Neuronal stem cell (in vitro differentiated cells): ENCODE measurements around the gene SEMA6A.

Source experiments
- DNase-seq: peaks from one replicate; pipeline ENCODE4 v3.0.0-alpha.2; 2013; ENCODE audit warnings: low spot score
- H2AFZ ChIP-seq: one replicate; pipeline ENCODE4 v1.6.1; 2013; ENCODE audit warnings: mild to moderate bottlenecking, low read length, inconsistent platforms
- H2AK5ac ChIP-seq: 2 replicates; pipeline ENCODE4 v1.6.1; 2013; ENCODE audit warnings: low read depth, mild to moderate bottlenecking, inconsistent platforms, low read length, moderate library complexity, mixed read lengths
- H2BK120ac ChIP-seq: 2 replicates; pipeline ENCODE4 v1.6.1; 2013; ENCODE audit warnings: low read depth, mild to moderate bottlenecking, inconsistent platforms, low read length, moderate library complexity, mixed read lengths
- H2BK12ac ChIP-seq: one replicate; pipeline ENCODE4 v1.6.1; 2013; ENCODE audit warnings: low read length, inconsistent platforms
- H2BK15ac ChIP-seq: 2 replicates; pipeline ENCODE4 v1.6.1; 2013; ENCODE audit warnings: mild to moderate bottlenecking, low read length, inconsistent platforms, mixed read lengths
- H2BK5ac ChIP-seq: one replicate; pipeline ENCODE4 v1.6.1; 2013; ENCODE audit warnings: inconsistent platforms, mild to moderate bottlenecking, low read length, moderate library complexity
- H3K14ac ChIP-seq: one replicate; pipeline ENCODE4 v1.6.1; 2013; ENCODE audit warnings: low read length, inconsistent platforms
- H3K18ac ChIP-seq: 2 replicates; pipeline ENCODE4 v1.6.1; 2013; ENCODE audit warnings: low read length, inconsistent platforms
- H3K23ac ChIP-seq: 2 replicates; pipeline ENCODE4 v1.6.1; 2013; ENCODE audit warnings: low read depth, mild to moderate bottlenecking, mixed read lengths, low read length, inconsistent platforms; ENCODE audit not compliant: poor library complexity
- H3K27ac ChIP-seq: replicated peaks from 3 replicates; pipeline ENCODE4 v1.5.1; 2013; ENCODE audit warnings: low read length, inconsistent platforms
- H3K27me3 ChIP-seq, 3 experiments: 2 replicates each; pipeline ENCODE4 v1.6.1; 2013; ENCODE audit warnings: low read length in 3 of 3, mild to moderate bottlenecking in 2 of 3, inconsistent platforms in 1 of 3, low read depth in 1 of 3, mixed read lengths in 1 of 3, moderate library complexity in 1 of 3; ENCODE audit not compliant: control insufficient read depth in 3 of 3, insufficient read depth in 3 of 3
- H3K36me3 ChIP-seq, 2 donors: replicated peaks in 1 of 2; 2 replicates each; pipeline ENCODE4 v1.6.1; 2013; ENCODE audit warnings: low read length in 2 of 2; ENCODE audit not compliant: control insufficient read depth in 2 of 2, insufficient read depth in 2 of 2
- H3K4ac ChIP-seq: 2 replicates; pipeline ENCODE4 v1.6.1; 2013; ENCODE audit warnings: inconsistent platforms, mild to moderate bottlenecking, low read length, moderate library complexity
- H3K4me1 ChIP-seq, 2 donors: 1 replicate in 1 of 2; 2 replicates in 1 of 2; pipeline ENCODE4 v1.6.1; 2013; ENCODE audit warnings: low read length in 2 of 2, low read depth in 1 of 2; ENCODE audit not compliant: control insufficient read depth in 2 of 2, insufficient read depth in 1 of 2
- H3K4me2 ChIP-seq: one replicate; pipeline ENCODE4 v1.6.1; 2013; ENCODE audit warnings: mild to moderate bottlenecking, low read length, inconsistent platforms; ENCODE audit not compliant: insufficient read depth, poor library complexity, severe bottlenecking
- H3K4me3 ChIP-seq, 2 donors: 2 replicates each; pipeline ENCODE4 v1.5.1; 2013; ENCODE audit warnings: low read length in 2 of 2, mild to moderate bottlenecking in 2 of 2, inconsistent platforms in 1 of 2, moderate library complexity in 1 of 2
- H3K79me1 ChIP-seq: one replicate; pipeline ENCODE4 v1.6.1; 2013; ENCODE audit warnings: low read depth, mild to moderate bottlenecking, inconsistent platforms, low read length, moderate library complexity
- H3K9ac ChIP-seq: one replicate; pipeline ENCODE4 v1.6.1; 2013; ENCODE audit warnings: mild to moderate bottlenecking, low read depth, low read length, inconsistent platforms; ENCODE audit not compliant: poor library complexity
- H3K9me3 ChIP-seq, 2 donors: replicated peaks in 1 of 2; 2 replicates each; pipeline versions ENCODE3 to v1.6.1; 2013; ENCODE audit warnings: low read length in 2 of 2, mild to moderate bottlenecking in 2 of 2, inconsistent platforms in 1 of 2, low read depth in 1 of 2, mixed read lengths in 1 of 2, moderate library complexity in 1 of 2; ENCODE audit not compliant: control insufficient read depth in 2 of 2, insufficient read depth in 1 of 2
- H4K8ac ChIP-seq: one replicate; pipeline ENCODE4 v1.6.1; 2013; ENCODE audit warnings: low read depth, mild to moderate bottlenecking, inconsistent platforms, low read length, moderate library complexity
- H4K91ac ChIP-seq: one replicate; pipeline ENCODE4 v1.6.1; 2013; ENCODE audit warnings: low read length, low read depth, mild to moderate bottlenecking, inconsistent platforms; ENCODE audit not compliant: poor library complexity
- WGBS, 2 donors: extraction: QIAGEN DNeasy Blood & Tissue Kit; methylation state at CpG; one replicate each; pipeline ENCODE4 v1.1.7; 2013; ENCODE audit warnings: missing lambda C conversion rate in 2 of 2, mixed read lengths in 1 of 2; ENCODE audit not compliant: insufficient read length in 2 of 2, insufficient replicate concordance in 1 of 2; ENCODE audit errors: extremely low coverage in 2 of 2; 5-methylcytosine and 5-hydroxymethylcytosine counted together

The SEMA6A gene

GRCh38 chr5:116394186-116394867 lies 180.3 kb downstream of the SEMA6A start:
- no peak overlapping the region for H2BK15ac ChIP-seq
- H3K4me1 ChIP-seq = peaks cover 11 to 14% of the 10 kb centered on the region in 2 donors
- no peak for DNase-seq
- H3K27ac ChIP-seq = no peak overlapping the region
- no peak overlapping the region for H2AK5ac ChIP-seq
- H3K9ac ChIP-seq = no peak overlapping the region
- peaks cover 0 to 3% of the 10 kb centered on the region in 2 donors for H3K9me3 ChIP-seq
- H3K4me3 ChIP-seq = no peak overlapping the region
- no peak overlapping the region for H3K4ac ChIP-seq
- H4K8ac ChIP-seq = no peak overlapping the region
- no peak overlapping the region for H3K4me2 ChIP-seq
- H3K79me1 ChIP-seq = no peaks in the 10 kb centered on the region
- H2BK120ac ChIP-seq = no peak overlapping the region
- no peaks in the 10 kb centered on the region for H3K27me3 ChIP-seq
- no peak overlapping the region for H2BK12ac ChIP-seq
- no peak overlapping the region for H2AFZ ChIP-seq
- WGBS, 2 donors = no CpG with 5 or more reads among the region's 5 CpGs
- no peak overlapping the region for H4K91ac ChIP-seq
- H2BK5ac ChIP-seq = no peak overlapping the region
- H3K14ac ChIP-seq = no peak overlapping the region
- H3K23ac ChIP-seq = no peak overlapping the region
- H3K18ac ChIP-seq = peak overlapping the region; percentile 6
- no peaks in the 10 kb centered on the region for H3K36me3 ChIP-seq
